HT1080 (cell line): ENCODE results near the gene DHRS3. TPM values are rescaled to one million over a fixed set of nuclear protein-coding genes. Genes with fewer than 3 reads are reported as not detected.

Source experiments
- DNase-seq: peaks from one replicate; pipeline ENCODE4 v3.0.0-alpha.2; 2015; ENCODE audit warnings: low read depth
- total RNA-seq: library from RNA; depleted of rRNA; stranded (reverse); fragments of >200 nt; shearing (Covaris generic); gene quantifications from 2 replicates; pipeline ENCODE4 v1.2.3, GENCODE V29; 2014

The DHRS3 gene
- total RNA-seq, 1 experiment from 2014 or later: not detected

DNA sequence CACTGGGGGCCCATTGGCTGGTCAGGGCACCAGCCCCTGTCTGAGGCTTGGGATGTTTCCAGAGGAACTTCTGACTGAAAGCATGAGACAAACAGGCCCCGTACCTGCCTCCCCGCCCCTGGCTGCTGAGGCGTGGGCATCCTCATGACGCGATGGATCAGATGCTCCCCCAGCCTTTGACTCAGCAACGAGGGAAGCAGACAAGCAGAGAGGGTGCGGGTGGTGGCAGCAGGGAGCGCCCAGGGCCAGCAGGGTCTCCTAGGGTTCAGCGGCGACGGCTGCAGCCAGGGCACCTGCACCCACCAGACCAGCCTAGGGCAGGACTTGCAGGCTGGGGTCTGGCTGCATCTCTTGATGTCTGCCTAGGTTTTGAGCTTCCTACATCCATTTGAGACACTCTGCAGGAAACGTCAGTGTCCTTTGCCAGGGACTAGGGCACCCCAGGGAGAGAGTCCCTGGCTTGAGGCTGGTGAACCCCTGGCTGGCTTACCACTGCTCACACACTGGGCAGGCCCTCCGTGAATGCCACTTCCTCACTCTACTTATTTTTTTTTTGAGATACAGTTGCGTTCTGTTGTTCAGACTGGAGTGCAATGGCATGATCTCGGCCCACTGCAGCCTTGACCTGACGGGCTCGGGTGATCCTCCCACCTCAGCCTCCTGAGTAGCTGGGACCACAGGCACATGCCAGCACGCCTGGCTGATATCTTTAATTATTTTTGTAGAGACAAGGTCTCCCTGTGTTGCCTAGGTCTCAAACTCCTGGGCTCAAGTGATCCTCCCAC is 63.3 kb downstream of the DHRS3 start:
- DNase-seq: no peak

- DNase-seq: no peak
Measured at GRCh38 chr1:12553963-12554362, 64.0 kb downstream of the DHRS3 start.

DNA sequence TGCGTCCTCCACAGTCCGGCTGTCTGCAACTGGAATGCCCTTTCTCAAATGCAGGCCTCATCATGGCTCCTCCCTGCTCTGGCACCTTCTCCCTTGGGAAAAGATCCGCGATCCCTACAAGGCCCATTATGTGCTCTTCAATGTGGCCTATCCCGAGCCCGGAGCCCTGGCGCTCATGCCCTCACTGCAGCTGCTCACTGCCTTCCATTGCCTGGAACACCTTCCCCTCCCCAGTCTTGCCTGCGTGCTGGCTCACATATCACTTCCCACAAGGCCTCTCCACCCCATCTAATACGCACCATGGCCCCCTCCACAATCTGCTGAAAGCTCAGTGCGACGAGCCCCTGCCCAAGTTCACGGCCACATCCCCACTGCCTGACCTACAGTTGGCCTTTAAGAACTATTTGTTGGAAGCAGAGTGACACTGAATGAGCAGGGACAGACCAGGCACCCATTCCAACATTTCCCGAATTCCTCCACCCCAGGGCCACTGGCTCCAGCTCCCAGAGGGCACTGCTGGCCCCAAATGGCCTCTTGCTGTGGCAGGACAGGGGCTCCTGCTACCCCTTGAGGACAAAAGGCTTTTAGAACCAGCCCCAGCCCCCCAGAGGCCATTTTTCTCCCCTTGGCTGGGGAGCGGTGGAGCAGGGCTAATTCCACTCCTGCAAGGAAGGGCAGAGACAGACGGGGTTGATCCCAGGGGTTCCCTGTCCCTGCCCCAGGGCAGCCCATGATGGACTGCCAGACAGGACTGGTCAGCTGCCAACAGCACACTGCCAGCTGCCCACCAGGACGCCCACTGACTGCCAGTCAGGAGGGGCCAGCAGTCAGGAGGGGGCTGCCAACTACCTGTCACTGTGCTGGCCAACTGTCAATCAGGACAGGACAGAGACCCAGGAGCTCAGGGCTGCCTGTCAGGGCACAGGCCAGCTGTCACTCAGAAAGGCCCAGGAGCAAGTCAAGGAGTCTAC is 64.8 kb downstream of the DHRS3 start:
- no peak for DNase-seq

GRCh38 chr1:12552111-12552888 is 65.7 kb downstream of the DHRS3 start:
- no peak for DNase-seq

GRCh38 chr1:12551584-12551983 is 66.4 kb downstream of the DHRS3 start:
- DNase-seq: no peak

DNA sequence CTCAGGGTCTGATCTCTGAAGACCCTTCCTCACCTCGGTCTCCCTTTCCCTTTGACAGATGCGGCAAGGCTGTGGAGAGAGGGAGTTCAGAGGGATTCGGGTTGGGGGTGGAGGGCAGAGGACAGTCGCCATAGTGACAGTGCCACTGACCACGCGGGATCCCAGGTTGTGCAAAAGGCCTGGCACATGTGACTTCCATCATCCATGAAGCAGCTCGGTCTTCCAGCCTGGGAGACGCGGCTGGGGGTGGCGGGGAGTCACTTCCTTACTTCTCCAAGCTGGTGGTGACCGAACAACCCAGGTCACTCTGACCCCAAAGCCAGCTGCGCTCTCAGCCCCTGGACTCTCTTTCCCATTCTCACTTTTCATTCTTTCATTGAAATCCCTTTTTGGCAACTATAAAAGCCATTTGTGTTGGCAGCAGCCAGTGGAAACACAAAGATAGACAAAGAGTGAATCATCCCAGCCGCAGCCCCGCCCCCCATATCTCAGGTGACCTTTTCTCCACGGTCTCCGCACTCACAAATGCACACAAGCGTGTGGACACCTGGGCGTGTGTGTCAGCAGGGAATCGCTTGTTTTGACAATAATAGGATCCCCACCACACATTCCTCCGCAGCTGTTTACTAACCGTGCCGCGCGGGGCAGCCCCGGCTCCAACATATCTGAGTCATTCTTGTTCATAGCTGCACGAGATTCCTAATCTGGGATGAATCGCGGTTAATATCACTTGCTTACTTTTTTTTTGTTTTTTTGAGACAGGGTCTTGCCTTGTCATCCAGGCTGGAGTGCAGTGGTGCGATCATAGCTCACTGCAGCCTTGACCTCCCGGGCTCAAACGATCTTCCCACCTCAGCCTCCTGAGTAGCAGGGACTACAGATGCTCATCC is 68.3 kb downstream of the DHRS3 start:
- peak; percentile 94 for DNase-seq

DNA sequence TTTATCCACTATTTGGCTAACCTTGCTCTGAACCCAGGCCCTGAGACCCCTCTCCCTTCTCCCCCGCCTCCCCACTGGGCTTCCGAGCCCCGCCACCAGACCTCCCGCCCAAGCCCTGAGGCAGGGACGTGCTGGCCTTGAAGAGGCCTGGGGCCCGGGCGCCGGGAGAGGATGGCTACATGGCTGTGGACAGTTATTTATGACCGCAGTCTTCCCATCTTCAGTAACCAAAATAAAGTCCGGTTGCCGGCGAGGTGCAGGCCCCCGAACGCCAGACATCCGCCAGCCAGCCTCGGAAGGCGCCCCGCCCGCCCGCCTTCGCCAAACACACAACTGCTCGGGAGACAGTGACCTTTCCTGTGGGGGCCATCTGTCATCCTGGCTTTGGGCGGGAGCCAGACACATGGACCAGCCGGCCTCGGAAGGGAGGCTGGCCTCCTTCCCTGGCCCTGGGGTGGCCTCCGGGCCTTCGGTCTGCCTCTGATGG is 69.0 kb downstream of the DHRS3 start:
- no peak for DNase-seq

DNA sequence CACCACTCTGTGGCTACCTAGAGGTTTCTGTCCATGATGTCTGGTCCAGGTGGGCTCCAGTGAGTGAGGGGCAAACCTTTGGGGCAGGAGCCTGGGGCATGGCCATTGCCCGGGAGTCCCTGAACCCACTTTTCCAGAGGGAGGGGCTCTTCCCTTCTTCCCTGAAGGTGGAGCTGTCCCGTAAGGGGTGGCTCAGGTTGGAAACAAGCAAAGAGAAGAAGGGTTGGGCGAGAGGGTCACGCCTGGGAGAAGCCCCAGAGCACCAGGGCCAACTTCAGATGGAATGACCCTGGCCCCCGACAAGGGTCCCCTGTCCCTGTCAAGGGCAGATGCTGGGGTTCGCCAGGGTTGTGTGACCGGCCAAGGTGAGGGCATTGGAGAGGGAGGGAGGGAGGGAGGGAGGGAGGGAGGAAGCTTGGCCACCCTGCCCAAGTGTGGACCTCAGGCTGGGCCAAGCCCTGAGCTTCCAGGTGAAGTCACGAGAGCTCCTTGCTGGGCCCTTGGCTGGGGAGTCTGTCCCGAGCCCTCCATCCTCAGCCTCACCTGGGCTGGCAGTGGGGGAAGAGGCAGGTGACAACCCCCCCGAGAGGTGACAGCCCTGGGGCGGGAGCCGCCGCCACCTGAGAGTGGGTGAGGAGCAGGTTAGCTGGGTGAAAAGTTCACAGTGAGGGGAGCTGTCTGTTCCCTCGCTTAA is 69.6 kb downstream of the DHRS3 start:
- no peak for DNase-seq

GRCh38 chr1:12547586-12548225 is 70.3 kb downstream of the DHRS3 start:
- no peak for DNase-seq

- no peak for DNase-seq
Measured at GRCh38 chr1:12546771-12547585, 71.0 kb downstream of the DHRS3 start.

DNA sequence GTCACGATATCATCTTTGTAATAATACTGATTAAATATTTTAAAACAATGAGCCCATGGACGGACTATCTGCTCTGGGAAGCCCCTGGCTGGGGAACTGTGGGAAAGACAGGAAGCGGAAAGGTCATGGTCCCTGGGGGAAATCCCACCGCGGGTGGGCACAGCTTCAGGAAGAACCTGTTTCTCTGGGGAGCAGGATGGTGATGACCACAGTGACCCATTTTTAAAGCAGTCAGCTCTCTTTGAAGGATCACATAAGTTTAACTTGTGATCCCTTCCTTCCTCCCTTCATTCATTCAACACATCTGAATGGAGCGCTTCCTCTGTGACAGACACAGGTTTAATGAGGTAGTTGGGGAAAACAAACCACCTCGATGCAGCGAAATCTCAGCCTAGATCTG is 73.0 kb downstream of the DHRS3 start:
- DNase-seq: no peak

- no peak for DNase-seq
Measured at GRCh38 chr1:12544357-12544756, 73.7 kb downstream of the DHRS3 start.

GRCh38 chr1:12543740-12544154 is 74.3 kb downstream of the DHRS3 start:
- no peak for DNase-seq

DNA sequence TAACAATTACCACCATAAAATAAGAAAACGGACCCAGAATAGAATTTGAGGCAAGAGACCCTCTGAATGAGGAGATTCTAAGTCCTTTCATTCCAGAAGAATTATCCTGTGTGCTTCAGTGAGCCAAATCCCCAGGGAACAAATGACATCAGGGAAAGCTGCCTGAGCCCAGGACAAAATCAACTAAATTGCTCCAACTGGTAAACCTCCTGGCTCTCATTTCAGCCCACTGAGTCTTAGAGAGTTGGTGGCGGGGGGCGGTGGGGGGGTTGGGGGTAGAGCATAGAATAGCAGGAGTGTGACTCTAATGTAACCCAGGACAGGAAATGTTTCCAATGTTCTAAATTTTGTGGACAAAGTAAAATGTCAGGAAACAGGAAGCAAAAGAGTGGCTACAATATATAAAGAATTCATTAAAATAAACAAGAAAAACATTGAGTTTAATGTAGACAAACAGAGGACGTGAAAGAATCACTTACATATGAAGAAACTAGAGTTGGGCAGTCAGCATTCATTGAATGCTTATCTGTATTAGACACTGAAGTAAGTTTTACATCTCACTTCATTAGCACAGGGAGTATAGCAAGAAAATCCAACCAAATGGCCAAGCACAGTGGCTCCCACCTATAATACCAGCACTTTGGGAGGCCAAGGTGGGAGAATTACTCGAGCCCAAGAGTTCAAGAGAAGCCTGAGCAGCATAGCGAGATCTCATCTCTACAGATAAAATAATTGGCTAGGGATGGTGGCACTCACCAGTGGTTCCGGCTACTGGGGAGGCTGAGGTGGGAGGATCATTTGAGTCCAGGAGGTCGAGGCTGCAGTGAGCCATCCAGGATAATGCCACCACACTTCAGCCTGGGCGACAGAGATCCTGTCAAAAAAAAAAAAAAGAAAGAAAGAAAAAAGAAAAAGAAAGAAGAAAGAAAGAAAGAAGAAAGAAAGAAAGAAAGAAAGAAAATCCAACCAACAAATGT is 75.1 kb downstream of the DHRS3 start:
- DNase-seq: no peak

GRCh38 chr1:12542138-12542465 is 75.9 kb downstream of the DHRS3 start:
- no peak for DNase-seq

DNA sequence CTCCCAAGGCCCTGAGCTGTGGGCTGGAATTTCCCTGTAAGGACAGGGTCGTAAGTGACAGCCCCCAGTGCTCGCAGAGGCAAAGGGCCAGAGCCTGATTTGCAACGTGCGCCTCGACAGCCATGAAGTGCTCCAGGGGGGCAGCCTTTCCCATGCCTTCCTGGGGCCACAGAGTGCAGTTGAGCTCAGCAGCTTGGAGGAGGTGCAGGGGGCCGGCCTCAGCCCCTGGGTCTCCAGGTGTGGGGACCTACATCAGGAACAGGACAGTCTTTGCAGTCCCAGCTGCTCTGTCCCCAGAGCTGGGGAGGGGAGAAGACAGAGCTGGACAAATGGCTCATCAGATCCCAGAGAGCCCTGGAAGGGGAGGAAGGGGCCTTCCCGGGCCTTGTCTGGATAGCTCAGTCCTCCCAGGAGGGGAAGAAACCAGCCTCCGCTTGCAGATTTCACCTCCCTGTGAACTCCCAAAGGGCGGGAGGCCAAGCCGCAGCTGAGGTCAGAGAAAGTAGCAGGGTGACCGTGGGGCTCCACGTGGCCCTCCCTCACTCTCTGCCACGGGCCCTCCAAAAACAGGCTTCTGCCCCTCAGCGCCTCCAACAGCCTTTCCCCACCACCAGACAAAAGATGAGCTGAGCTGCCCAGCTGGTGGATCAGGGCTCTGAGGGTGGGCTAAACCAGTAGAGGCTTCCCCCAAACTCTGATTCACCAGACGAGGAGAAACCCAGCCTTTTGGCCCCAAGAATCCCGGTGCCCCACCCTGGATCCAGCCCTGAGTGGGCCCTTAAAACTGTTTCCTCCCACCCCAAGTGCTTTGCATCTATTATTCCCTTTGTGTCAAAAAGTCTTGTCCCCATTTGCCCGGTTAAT is 76.5 kb downstream of the DHRS3 start:
- DNase-seq: no peak
